HG03108 (cell line): Measurements from ENCODE around the gene MMP14.
"Not testable (repeated sequence)": the region's sequence is repeated elsewhere in the genome, so short reads cannot be mapped to it uniquely, and the experiment has no call there.

Experiments
- ATAC-seq: cut with Tn5 transposase; IDR thresholded peaks from one replicate; pipeline ENCODE4 v1.9.1; 2021; ENCODE audit warnings: moderate library complexity; ENCODE audit not compliant: unreplicated experiment

The MMP14 gene

DNA sequence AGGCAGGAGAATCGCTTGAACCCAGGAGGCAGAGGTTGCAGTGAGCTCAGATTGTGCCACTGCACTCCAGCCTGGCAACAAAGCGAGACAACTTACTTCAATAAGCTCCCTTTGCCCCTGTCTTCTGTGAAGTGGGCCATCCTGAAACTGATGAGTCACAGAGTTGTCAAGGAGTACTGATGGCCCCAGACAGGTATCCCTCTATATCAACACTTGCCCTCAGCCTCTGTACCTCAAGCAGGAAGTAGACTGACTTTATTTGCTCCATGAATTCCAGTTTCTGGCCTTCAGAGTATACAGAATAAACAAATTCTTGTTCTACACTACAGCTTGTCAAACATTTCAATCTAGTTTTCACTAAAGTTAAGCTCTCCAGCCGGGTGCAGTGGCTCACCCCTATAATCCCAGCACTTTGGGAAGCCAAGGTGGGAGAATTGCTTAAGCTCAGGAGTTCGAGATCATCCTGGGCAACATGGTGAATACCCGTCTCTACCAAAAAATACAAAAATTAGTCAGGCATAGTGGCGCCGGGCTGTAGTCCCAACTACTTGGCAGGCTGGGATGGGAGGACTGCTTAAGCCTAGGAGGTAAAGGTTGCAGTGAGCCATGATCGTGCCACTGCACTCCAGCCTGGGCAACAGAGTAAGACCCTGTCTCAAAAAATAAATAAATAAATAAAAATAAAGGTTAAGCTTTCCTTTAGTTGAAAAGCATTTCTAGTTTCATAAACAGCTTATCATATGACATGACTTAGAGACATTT is 18.8 kb downstream of the MMP14 start:
- no peak for ATAC-seq

DNA sequence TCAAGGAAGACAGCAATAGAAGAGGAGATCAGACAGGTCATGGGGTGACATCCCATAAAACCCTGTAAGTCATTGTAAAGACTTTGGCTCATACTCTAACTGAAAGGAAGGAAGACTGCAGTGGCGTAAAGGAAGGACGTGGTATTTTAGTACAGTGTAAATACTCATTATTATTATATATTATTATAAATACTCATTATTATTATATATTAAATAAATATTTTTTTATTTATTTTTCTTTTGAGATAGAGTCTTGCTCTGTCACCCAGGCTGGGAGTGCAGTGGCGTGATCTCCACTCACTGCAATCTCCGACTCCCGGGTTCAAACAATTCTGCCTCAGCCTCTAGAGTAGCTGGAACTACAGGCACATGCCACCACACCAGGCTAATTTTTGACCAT is 20.0 kb downstream of the MMP14 start:
- no peak for ATAC-seq

DNA sequence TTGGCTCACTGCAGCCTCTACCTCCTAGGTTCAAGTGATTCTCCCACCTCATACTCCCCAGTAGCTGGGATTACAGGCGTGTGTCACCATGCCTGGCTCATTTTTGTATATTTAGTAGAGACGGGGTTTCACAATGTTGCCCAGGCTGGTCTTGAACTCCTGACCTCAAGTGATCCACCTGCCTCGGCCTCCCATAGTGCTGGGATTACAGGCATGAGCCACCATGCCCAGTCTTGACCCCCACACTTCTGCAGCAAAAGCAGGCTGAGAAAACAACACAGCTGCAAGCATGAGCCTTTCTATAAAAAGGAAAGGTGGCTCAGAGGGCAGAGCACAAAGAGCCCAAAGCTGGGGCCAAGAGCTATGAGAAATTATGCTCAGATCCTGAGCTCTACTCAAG is 24.0 kb downstream of the MMP14 start:
- not testable (repeated sequence) for ATAC-seq

DNA sequence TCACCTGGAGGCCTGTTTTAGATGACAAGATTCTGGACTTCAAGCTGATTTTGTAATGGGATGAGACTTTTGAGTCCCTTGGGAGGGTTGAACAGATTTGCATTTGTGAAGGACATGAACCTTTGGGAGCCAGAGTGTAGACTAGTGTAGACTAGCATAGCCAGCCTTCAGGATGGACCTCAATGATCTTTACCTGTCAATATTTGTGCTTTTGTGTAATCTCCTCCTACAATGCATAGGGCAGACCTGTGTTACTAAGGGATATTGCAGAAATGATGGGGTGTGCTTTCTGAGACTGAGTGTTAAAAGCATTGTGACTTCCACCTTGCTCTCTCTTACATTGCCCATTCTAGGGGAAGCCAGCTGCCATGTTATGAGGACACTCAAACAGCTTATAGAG is 25.3 kb downstream of the MMP14 start:
- ATAC-seq, result no peak

DNA sequence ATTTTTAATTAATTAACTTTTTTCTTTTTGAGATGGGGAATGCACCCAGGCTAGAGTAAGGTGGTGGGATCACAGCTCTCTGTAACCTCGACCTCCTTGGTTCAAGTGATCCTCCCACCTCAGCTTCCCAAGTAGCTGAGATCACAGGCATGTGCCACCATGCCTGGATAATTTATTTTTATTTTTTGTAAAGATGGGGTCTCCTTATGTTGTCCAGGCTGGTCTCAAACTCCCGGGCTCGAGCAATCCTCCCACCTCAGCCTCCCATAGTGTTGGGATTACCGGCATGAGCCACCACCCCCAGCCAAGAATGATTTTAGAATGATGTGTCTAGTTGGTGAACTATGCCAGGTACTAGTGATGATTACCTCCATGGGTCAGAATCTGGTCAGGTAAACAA is 28.6 kb downstream of the MMP14 start:
- no peak for ATAC-seq

DNA sequence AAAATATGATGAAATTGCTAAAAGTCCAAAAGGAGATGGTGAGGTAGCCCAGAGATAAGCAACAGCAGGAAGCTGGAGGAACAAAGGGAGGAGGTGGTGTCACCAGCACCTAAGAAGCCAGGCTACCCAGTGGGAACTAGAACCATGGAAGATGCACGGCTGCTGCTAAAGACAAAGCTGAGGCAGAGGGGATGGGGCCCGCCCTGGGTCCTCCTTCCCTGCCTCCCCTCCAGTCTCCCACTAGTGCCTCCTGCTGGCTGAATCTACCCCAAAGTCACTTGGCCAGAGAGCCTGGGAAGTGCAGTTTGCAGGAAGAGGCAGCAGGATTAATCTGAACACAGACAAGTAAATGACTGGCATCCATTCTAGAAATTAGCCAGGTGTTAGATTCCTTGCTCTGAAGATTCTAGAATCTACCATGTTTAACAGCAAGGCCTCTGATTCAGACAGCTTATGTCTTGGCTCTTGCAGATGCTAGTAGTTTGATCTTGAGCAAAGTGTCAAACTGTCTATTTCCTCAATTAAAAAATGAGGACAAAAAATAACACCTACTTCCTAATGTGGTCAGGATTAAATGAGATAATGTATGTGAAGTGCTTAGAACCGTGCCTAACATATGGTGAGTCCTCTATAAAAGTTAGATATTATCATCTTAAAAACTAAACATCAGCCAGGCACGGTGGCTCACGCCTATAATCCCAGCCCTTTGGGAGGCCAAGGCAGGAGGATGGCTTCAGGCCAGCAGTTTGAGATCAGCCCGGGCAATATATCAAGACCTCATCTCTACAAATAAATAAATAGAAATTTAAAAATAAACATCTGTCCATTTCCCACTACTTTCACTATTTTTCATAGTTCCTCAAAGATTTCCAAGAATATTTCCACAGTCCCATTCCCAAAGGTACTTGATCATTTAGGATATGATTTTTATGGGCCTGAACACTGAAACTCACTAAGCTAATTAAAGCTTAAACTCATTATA is 29.3 kb downstream of the MMP14 start:
- no peak for ATAC-seq

DNA sequence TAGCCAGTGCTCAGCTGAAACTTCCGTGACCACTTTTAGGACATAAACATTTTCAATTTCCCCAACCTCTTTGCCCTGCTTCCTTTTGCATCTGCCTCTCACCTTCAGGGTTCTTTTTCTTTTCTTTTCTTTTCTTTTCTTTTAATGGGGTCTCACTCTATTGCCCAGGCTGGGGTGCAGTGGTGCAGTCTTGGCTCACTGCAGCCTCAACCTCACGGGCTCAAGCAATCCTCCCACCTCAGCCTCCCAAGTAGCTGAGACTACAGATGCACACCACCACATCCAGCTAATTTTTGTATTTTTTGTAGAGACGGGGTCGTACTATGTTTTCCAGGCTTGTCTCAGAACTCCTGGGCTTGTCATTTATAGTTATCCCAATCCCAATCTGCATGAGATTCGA is 30.5 kb downstream of the MMP14 start:
- ATAC-seq, result no peak

DNA sequence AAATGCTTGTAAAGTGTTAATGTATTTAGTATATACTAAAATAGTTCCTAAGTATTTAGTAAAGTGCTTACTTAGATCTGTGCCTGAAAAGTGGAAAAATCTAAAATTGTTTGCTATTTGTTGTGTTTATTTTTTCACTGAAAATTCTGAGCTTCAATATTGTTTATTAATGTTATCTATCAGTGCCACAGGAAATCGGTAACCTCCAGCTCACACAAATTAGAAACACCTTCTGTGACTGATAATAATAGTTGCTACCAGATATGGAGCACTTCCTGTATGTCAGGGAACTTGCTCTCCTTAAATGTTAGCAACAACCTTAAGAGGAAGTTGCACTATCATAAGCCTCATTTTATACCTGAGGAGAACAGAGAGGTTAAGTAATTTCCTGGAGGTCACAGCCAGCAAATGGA is 34.4 kb downstream of the MMP14 start:
- ATAC-seq, result peak; percentile 39

DNA sequence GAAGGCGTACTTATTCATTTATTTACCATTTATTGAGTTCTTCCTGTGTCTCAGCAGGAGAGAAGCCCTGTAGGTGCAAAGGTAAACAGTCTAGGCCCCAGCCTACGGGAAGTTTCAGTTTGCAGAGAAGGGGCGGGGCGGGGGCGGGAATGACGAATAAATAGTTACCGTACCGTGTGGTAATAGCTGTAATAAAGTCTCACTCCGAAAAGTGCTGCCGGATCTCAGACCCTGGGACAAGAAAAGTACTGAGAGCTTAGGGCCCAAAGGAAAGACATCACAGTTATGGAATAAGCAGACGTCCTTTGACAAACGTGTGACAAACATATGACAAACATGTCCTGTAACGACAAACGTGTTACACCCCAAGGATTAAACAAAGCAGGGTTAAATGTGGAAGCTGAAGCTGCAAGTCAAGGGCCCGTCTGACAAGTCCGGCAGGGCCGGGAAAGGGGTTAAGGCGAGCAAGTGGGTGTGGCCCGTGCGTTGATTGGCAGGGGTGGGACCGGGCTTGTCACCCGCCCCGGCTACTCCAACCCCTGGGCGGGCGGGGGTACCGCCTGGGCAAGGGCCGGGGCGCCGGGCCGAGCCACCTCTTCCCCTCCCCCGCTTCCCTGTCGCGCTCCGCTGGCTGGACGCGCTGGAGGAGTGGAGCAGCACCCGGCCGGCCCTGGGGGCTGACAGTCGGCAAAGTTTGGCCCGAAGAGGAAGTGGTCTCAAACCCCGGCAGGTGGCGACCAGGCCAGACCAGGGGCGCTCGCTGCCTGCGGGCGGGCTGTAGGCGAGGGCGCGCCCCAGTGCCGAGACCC is 35.0 kb downstream of the MMP14 start, which contains the start of gene LRP10:
Gene LRP10 (plus strand): TSS at position 517 of the 809 bp plus-strand sequence. CDS start 564 bp downstream, outside the sequence.
- peak; percentile 80 for ATAC-seq

DNA sequence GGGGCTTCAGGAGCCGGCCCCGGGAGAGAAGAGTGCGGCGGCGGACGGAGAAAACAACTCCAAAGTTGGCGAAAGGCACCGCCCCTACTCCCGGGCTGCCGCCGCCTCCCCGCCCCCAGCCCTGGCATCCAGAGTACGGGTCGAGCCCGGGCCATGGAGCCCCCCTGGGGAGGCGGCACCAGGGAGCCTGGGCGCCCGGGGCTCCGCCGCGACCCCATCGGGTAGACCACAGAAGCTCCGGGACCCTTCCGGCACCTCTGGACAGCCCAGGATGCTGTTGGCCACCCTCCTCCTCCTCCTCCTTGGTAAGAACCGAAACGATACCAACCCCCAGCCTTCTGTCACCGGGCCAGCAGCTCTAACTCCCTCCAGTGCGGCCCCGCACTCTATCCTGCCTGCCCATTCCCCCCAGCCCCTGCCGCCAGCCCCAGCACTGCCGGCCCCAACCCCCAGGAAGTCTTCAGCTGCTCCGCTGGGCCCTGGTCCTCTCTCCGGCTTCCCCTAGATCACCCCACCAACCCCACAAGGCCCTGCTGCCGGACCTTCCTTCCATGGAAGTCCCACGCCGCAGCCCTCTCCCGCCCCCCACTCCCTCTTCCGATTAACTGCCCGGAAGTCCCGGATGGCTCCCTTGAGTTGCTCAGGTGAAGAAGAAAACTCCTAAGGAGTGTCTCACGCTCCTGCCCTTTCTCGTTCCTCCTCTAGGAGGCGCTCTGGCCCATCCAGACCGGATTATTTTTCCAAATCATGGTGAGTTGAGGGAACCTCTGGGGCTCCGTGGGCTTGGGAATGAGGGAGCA is 35.8 kb downstream of the MMP14 start:
- peak; percentile 0 for ATAC-seq

DNA sequence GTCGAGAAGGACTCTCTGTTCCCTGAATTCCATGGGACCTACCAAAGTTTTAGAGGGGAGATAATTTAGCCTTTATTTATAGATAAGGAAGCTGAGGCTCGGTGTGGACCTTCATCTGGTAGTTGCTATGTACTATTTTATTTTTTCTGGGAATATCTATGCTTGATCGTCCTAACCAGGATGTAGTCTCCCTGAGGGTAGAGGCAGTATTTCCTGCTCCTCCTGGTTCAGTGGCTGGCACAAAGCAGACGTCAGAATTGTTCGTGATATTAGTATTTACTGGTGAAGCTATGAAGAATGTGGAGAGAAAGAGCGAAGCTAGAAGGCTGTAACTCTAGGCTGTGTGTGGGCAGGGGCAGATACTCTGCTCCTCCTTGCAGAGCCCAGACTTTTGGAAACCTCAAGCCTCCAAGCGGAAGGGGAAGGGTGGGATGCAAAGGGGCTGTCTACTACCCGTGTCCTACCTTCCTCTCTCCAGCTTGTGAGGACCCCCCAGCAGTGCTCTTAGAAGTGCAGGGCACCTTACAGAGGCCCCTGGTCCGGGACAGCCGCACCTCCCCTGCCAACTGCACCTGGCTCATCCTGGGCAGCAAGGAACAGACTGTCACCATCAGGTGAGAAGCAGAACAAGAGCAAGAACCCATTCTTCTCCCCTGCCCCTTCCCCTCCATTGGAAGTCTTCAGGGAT is 36.6 kb downstream of the MMP14 start:
- ATAC-seq, result no peak

DNA sequence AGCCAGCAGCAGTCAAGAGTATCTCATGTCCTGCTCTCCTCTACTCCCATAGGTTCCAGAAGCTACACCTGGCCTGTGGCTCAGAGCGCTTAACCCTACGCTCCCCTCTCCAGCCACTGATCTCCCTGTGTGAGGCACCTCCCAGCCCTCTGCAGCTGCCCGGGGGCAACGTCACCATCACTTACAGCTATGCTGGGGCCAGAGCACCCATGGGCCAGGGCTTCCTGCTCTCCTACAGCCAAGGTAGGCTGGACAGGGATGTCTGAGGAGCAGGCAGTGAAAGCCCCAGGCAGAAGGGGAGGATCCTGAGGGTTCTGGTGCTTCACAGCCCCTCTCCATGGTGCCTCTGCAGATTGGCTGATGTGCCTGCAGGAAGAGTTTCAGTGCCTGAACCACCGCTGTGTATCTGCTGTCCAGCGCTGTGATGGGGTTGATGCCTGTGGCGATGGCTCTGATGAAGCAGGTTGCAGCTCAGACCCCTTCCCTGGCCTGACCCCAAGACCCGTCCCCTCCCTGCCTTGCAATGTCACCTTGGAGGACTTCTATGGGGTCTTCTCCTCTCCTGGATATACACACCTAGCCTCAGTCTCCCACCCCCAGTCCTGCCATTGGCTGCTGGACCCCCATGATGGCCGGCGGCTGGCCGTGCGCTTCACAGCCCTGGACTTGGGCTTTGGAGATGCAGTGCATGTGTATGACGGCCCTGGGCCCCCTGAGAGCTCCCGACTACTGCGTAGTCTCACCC is 38.8 kb downstream of the MMP14 start:
- ATAC-seq, result no peak

DNA sequence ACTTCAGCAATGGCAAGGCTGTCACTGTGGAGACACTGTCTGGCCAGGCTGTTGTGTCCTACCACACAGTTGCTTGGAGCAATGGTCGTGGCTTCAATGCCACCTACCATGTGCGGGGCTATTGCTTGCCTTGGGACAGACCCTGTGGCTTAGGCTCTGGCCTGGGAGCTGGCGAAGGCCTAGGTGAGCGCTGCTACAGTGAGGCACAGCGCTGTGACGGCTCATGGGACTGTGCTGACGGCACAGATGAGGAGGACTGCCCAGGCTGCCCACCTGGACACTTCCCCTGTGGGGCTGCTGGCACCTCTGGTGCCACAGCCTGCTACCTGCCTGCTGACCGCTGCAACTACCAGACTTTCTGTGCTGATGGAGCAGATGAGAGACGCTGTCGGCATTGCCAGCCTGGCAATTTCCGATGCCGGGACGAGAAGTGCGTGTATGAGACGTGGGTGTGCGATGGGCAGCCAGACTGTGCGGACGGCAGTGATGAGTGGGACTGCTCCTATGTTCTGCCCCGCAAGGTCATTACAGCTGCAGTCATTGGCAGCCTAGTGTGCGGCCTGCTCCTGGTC is 39.4 kb downstream of the MMP14 start:
- ATAC-seq, result no peak

DNA sequence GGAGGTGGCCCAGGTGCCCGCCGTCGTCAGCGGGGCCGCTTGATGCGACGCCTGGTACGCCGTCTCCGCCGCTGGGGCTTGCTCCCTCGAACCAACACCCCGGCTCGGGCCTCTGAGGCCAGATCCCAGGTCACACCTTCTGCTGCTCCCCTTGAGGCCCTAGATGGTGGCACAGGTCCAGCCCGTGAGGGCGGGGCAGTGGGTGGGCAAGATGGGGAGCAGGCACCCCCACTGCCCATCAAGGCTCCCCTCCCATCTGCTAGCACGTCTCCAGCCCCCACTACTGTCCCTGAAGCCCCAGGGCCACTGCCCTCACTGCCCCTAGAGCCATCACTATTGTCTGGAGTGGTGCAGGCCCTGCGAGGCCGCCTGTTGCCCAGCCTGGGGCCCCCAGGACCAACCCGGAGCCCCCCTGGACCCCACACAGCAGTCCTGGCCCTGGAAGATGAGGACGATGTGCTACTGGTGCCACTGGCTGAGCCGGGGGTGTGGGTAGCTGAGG is 40.7 kb downstream of the MMP14 start:
- no peak for ATAC-seq

DNA sequence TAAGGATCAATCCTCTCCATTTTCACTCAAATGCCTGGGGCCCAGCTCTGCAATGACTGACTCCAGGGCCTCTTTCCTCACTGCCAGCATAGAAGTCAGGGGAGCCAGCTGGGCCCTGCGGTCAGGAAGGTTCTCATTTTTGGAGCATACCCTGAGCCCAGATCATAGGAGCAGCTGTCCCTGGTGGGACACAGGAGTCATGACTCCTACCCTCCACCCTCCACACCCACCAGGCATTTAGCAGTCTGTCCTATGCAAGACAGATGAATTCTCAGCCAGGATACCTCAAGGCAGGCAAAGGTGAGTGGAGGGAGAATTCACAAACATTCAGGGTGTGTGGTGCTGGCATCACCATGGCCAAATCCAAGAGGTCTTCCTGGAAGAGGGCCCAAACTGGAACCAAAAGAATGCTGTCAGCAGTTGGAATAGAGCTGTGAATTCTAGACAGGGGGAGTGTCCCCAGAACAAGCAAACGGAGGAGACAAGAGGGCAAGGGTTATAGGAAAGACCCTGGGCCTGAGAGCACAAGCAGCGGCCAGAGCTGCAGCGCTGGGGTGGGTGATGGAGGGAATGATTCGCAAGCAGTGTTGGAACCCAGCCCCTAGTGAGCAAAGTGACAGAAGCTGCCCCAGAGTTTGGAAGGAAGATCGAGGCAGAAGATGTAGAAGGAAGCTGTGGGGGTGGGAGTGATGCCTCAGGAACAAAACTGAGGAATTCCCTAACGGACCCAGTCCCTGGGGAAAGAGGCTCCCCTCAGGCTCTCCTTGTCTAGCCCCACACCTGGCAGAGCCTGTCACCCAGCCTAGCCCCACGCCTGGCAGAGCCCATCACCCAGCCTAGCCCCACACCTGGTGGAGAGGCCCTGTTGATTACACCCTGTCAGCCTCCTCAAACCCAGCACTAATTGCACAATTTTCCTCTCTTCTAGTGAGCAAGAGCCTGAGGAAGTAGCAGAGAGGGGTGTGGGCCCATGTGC is 42.2 kb downstream of the MMP14 start:
- ATAC-seq, result no peak

DNA sequence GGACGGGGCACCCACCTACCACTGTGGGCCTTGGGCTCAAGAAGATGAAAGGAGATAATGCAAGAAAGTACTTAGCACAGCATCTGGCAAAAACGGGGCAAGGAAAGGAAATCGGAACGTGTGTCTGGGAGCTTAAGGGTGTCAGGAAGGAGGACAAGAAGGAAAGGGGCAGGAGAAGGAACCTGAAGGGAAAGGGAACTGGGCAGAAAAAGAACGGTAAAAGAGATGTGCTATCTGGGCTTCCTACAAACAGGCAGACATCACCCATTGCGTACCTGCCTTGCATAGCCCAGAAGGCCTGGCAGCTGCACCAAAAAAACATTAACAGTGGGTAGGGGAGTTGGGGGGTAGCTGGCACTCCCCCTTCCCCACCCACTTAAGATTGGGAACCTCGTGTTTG is 45.7 kb downstream of the MMP14 start:
- ATAC-seq, result no peak

DNA sequence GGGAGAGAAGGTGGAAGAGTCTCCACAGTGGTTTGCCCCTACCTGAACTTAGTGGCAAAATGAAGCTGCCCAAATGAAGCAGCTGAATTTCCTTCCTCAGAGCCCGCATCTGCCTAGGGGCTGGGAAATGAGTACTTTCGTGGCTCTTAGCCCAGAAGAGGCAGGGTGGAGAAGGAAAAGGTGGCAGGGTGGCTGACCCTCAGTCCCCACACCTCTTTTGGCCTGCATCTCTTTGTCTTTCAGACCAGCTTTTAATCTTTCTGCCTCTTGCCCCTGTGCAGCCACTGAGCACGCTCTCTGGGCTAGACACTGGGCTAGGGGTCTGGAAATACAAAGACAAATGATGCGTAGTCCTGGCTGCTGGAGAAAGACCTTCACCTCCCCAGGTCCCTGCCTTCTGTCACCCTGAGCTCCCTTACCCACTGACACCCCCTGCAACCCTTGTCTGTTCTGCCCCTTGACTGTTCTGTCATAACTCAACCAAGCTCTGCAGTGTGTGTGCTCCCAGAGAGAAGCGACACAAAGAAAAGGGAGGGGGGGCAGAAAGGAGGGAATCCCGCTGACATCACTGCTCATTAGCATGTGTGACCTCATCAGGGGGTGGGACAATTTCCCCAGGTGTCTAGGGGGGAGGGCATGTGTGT is 46.3 kb downstream of the MMP14 start:
- no peak for ATAC-seq
